Measurements from ENCODE around the gene CLASRP.

DNA sequence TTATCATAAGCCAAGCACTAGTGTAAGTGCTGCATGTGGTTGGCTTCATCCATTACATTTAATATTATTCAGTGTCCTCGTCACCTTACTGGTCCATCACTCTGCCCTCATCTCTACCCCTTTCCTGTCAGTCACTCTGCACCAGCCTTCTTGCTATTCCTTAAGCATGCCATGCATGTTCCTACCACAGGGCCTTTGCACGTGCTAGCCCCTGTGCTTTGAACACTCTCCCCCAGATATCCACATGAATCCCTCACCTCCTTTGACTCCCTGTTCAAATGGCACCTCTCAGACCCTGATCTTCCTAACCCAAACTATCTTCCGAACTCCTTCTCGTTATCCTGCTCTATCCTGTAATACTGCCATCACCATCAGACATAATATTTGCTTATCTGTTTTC lies 40.8 kb upstream of the CLASRP start:
- TF ChIP-seq POLR2AphosphoS5 (IDR thresholded peaks at IDR 0.05; ENCODE audit: low read depth, low read length), result no peak
- TF ChIP-seq POLR2A (IDR thresholded peaks at IDR 0.05; ENCODE audit: low read depth, low read length), result no peak
- TF ChIP-seq SPI1 (IDR thresholded peaks at IDR 0.05; ENCODE audit: low read depth, low read length), result no peak
- no peak for TF ChIP-seq TAF1 (IDR thresholded peaks at IDR 0.05; ENCODE audit: low read depth, low read length)
- no peak for TF ChIP-seq POU2F2 (IDR thresholded peaks at IDR 0.05; ENCODE audit: low read depth, low read length)
- TF ChIP-seq PAX5 (IDR thresholded peaks at IDR 0.05; ENCODE audit: insufficient read depth, low read length, severe bottlenecking), result no peak

Measured in GM12891 (cell line).